MCF 10A (cell line): Measurements from ENCODE around the gene PRSS33. TPM values are rescaled to one million over a fixed set of nuclear protein-coding genes. Genes with fewer than 3 reads are reported as not detected.

Experiments
- BruUV-seq: library from RNA; stranded (reverse); fragments of 400-500 nt; replicated peaks from 2 replicates; lab custom pipeline; 2021; lab: Mats Ljungman, UMichigan
- CTCF ChIA-PET: fragments of 300-600 bp; sonication (Branson Sonifier 250); formaldehyde crosslinking; extraction: SDS; loops from one replicate; lab custom pipeline; 2021; ENCODE audit warnings: antibody characterized with exemption, inconsistent platforms; lab: Yijun Ruan, JAX
- POLR2A ChIA-PET: fragments of 300-600, 350-650 bp; sonication (Branson Sonifier 250); formaldehyde crosslinking; extraction: SDS; loops from one replicate; lab custom pipeline; 2020; ENCODE audit warnings: antibody characterized with exemption, inconsistent platforms; lab: Yijun Ruan, JAX
- DNase-seq: peaks from one replicate; pipeline ENCODE4 v3.0.0-alpha.2; 2018; ENCODE audit not compliant: unreplicated experiment
- H3K27ac Mint-ChIP-seq: one replicate; pipeline ENCODE4 v1.8.0; 2022; ENCODE audit warnings: mild to moderate bottlenecking, low read depth, mixed read lengths; ENCODE audit not compliant: unreplicated experiment
- H3K27me3 Mint-ChIP-seq: one replicate; pipeline ENCODE4 v1.8.0; 2022; ENCODE audit warnings: mixed read lengths; ENCODE audit not compliant: insufficient read depth, unreplicated experiment
- H3K36me3 Mint-ChIP-seq: one replicate; pipeline ENCODE4 v1.8.0; 2022; ENCODE audit warnings: mild to moderate bottlenecking, moderate library complexity, mixed read lengths; ENCODE audit not compliant: insufficient read depth, unreplicated experiment
- H3K4me1 Mint-ChIP-seq: one replicate; pipeline ENCODE4 v1.8.0; 2022; ENCODE audit warnings: mixed read lengths; ENCODE audit not compliant: insufficient read depth, unreplicated experiment
- H3K4me3 Mint-ChIP-seq: one replicate; pipeline ENCODE4 v1.8.0; 2022; ENCODE audit warnings: mild to moderate bottlenecking, moderate library complexity, mixed read lengths; ENCODE audit not compliant: unreplicated experiment
- H3K9me3 Mint-ChIP-seq: one replicate; pipeline ENCODE4 v1.8.0; 2022; ENCODE audit warnings: mixed read lengths; ENCODE audit not compliant: unreplicated experiment
- CTCF ChIP-seq: fragments of 200-600 bp; IDR thresholded peaks from one replicate; pipeline ENCODE4 v1.8.0; 2022; ENCODE audit warnings: antibody characterized with exemption, mild to moderate bottlenecking; ENCODE audit not compliant: unreplicated experiment
- intact Hi-C: fragments of 100-400 bp; cut with micrococcal nuclease; formaldehyde crosslinking; loops from 2 replicates; pipeline ENCODE4 v1.14.1; 2022
- total RNA-seq: library from RNA; stranded (reverse); gene quantifications from 2 replicates; pipeline ENCODE4 v1.2.3, GENCODE V29; 2022

PRSS33 gene
- total RNA-seq, 1 experiment from 2014 or later, result not detected

GRCh38 chr16:2769100-2769529 is 18.2 kb downstream of the PRSS33 start:
- Mint-ChIP-seq H3K27me3 (no peaks in the 10 kb centered on the region), H3K4me3 (peak overlapping the region; percentile 74), H3K4me1 (peaks cover 49% of the 10 kb centered on the region), H3K36me3 (peaks cover 98% of the 10 kb centered on the region), H3K9me3 (no peaks in the 10 kb centered on the region), H3K27ac (peak overlapping the region; percentile 81)
- TF ChIP-seq CTCF, result no peak
- peak; percentile 79 for DNase-seq
- ChIA-PET POLR2A (interaction anchor here (0.5 to 5.3 kb wide), 22 partner anchors 9 to 797 kb away, joined by 3 to 190 read pairs (median 6); partner anchors contain the start of genes ELOB, FLYWCH1, FLYWCH2 and KCTD5), CTCF (interaction anchor here (0.6 to 3.9 kb wide), 5 partner anchors 9 to 108 kb away, joined by 3 to 15 read pairs (median 8); partner anchors contain the start of gene SRRM2)
- intact Hi-C loops, result loop anchor here (2.0 kb wide), 3 partner anchors 16 to 100 kb away; partner anchors contain the start of gene SRRM2
- BruUV-seq, result no TSS peak

GRCh38 chr16:2768403-2769089 is 18.8 kb downstream of the PRSS33 start:
- ChIA-PET CTCF (interaction anchor here (0.6 to 3.9 kb wide), 5 partner anchors 9 to 109 kb away, joined by 3 to 15 read pairs (median 8); partner anchors contain the start of gene SRRM2), POLR2A (interaction anchor here (0.6 to 5.3 kb wide), 23 partner anchors 7 to 613 kb away, joined by 3 to 190 read pairs (median 7); partner anchors contain the start of genes ELOB, FLYWCH1, FLYWCH2 and KCTD5)
- H3K9me3 Mint-ChIP-seq, result no peaks in the 10 kb centered on the region
- DNase-seq, result peak; percentile 91
- H3K36me3 Mint-ChIP-seq, result peaks cover 98% of the 10 kb centered on the region
- intact Hi-C loops, result loop anchor here (2.0 kb wide), 3 partner anchors 16 to 100 kb away; partner anchors contain the start of gene SRRM2
- no peaks in the 10 kb centered on the region for H3K27me3 Mint-ChIP-seq
- H3K4me3 Mint-ChIP-seq, result peak overlapping the region; percentile 74
- H3K27ac Mint-ChIP-seq, result peak overlapping the region; percentile 81
- H3K4me1 Mint-ChIP-seq, result peaks cover 49% of the 10 kb centered on the region
- no TSS peak for BruUV-seq
- TF ChIP-seq CTCF, result no peak

GRCh38 chr16:2767891-2768290 is 19.5 kb downstream of the PRSS33 start:
- H3K4me3 Mint-ChIP-seq, result peak overlapping the region; percentile 74
- no peak for TF ChIP-seq CTCF
- intact Hi-C loops, result loop anchor here (2.0 kb wide), 3 partner anchors 15 to 101 kb away; partner anchors contain the start of gene SRRM2
- H3K36me3 Mint-ChIP-seq, result peaks cover 98% of the 10 kb centered on the region
- ChIA-PET POLR2A (interaction anchor here (0.8 to 5.3 kb wide), 12 partner anchors 8 to 153 kb away, joined by 3 to 190 read pairs (median 18); partner anchors contain the start of genes ELOB, FLYWCH1, FLYWCH2 and KCTD5), CTCF (interaction anchor here (2.5 to 3.9 kb wide), 3 partner anchors 9 to 100 kb away, joined by 8 to 15 read pairs (median 15); partner anchors contain the start of gene SRRM2)
- no TSS peak for BruUV-seq
- peaks cover 45% of the 10 kb centered on the region for H3K4me1 Mint-ChIP-seq
- peak; percentile 91 for DNase-seq
- no peaks in the 10 kb centered on the region for H3K9me3 Mint-ChIP-seq
- peak overlapping the region; percentile 6 for H3K27ac Mint-ChIP-seq
- H3K27me3 Mint-ChIP-seq, result no peaks in the 10 kb centered on the region
